SKM-1 (cell line): ENCODE results near the gene PSMD6.

Source experiments
- DNase-seq: peaks from one replicate; lab custom pipeline; 2025; ENCODE audit not compliant: unreplicated experiment; lab: John Stamatoyannopoulos, UW

PSMD6 gene

GRCh38 chr3:64010199-64010598 lies 13.1 kb downstream of the PSMD6 start:
- DNase-seq = no peak

GRCh38 chr3:64009528-64009927 lies 13.8 kb downstream of the PSMD6 start:
- no peak for DNase-seq

GRCh38 chr3:64008487-64009351 lies 14.6 kb downstream of the PSMD6 start:
- DNase-seq = no peak

- DNase-seq = no peak
These were observed 15.3 kb downstream of the PSMD6 start for GRCh38 chr3:64008017-64008416.

GRCh38 chr3:64003589-64003988 lies 19.7 kb downstream of the PSMD6 start:
- DNase-seq = no peak

- no peak for DNase-seq
These were observed 21.1 kb downstream of the PSMD6 start for GRCh38 chr3:64002233-64002632.

- no peak for DNase-seq
These were observed 22.7 kb downstream of the PSMD6 start for GRCh38 chr3:64000453-64001055.

GRCh38 chr3:63998852-63999754 lies 24.2 kb downstream of the PSMD6 start:
- DNase-seq = no peak

GRCh38 chr3:63995086-63995485 lies 28.2 kb downstream of the PSMD6 start:
- DNase-seq = no peak

- DNase-seq = peak; percentile 28
These were observed 29.6 kb downstream of the PSMD6 start for GRCh38 chr3:63993653-63994079.

GRCh38 chr3:63992516-63993209 lies 30.6 kb downstream of the PSMD6 start:
- DNase-seq = no peak

- no peak for DNase-seq
These were observed 31.6 kb downstream of the PSMD6 start for GRCh38 chr3:63991666-63992065.

GRCh38 chr3:63990733-63991132 lies 32.6 kb downstream of the PSMD6 start:
- DNase-seq = no peak

- no peak for DNase-seq
These were observed 33.1 kb downstream of the PSMD6 start for GRCh38 chr3:63990204-63990603.

GRCh38 chr3:63988943-63989342 lies 34.4 kb downstream of the PSMD6 start:
- no peak for DNase-seq

- DNase-seq = no peak
These were observed 36.5 kb downstream of the PSMD6 start for GRCh38 chr3:63986831-63987230.

GRCh38 chr3:63986146-63986545 lies 37.1 kb downstream of the PSMD6 start:
- no peak for DNase-seq

GRCh38 chr3:63984391-63984790 lies 38.9 kb downstream of the PSMD6 start:
- DNase-seq = no peak

- no peak for DNase-seq
These were observed 41.3 kb downstream of the PSMD6 start for GRCh38 chr3:63981980-63982379.

- DNase-seq = no peak
These were observed 42.3 kb downstream of the PSMD6 start for GRCh38 chr3:63980830-63981498.
